CD14-positive monocyte (primary cell): ENCODE results near the gene NFYC. TPM values are rescaled to one million over a fixed set of nuclear protein-coding genes. Genes with fewer than 3 reads are reported as not detected.
A peak's percentile ranks its signal among the peaks of the same experiment; 100 is the strongest.

ENCODE experiments used
- DNase-seq, 3 donors: peaks; one replicate each; pipeline ENCODE4 v3.0.0-alpha.2; 2011 to 2022
- H2AFZ ChIP-seq: 2 replicates; pipeline ENCODE4 v1.6.0; 2012; ENCODE audit warnings: mild to moderate bottlenecking, low read depth, low read length, inconsistent platforms; ENCODE audit not compliant: insufficient read depth, poor library complexity, severe bottlenecking
- H3K27ac ChIP-seq, 2 donors: 1 replicate in 1 of 2; 2 replicates in 1 of 2; pipeline ENCODE4 v1.5.1; 2012 to 2013; ENCODE audit warnings: low read length in 2 of 2, control low read depth in 1 of 2, inconsistent platforms in 1 of 2, low read depth in 1 of 2, mild to moderate bottlenecking in 1 of 2
- H3K27me3 ChIP-seq, 2 donors: one replicate each; pipeline versions ENCODE4 v1.6.0 to v1.6.1; 2011 to 2013; ENCODE audit warnings: low read length in 2 of 2; ENCODE audit not compliant: control insufficient read depth in 2 of 2, insufficient read depth in 2 of 2
- H3K36me3 ChIP-seq, 2 donors: replicated peaks in 1 of 2; 1 replicate in 1 of 2; 2 replicates in 1 of 2; pipeline versions ENCODE4 v1.5.1 to v1.6.1; 2012 to 2013; ENCODE audit warnings: low read length in 2 of 2, control low read depth in 1 of 2, inconsistent platforms in 1 of 2, mild to moderate bottlenecking in 1 of 2; ENCODE audit not compliant: insufficient read depth in 2 of 2, control insufficient read depth in 1 of 2
- H3K4me1 ChIP-seq, 2 donors: 1 replicate in 1 of 2; 2 replicates in 1 of 2; pipeline versions ENCODE4 v1.5.1 to v1.6.1; 2012 to 2013; ENCODE audit warnings: low read length in 2 of 2, control low read depth in 1 of 2, inconsistent platforms in 1 of 2, mild to moderate bottlenecking in 1 of 2, moderate library complexity in 1 of 2; ENCODE audit not compliant: insufficient read depth in 2 of 2, control insufficient read depth in 1 of 2
- H3K4me2 ChIP-seq: replicated peaks from 2 replicates; pipeline ENCODE3; 2012; ENCODE audit warnings: low read length, moderate library complexity, mild to moderate bottlenecking; ENCODE audit not compliant: poor library complexity, severe bottlenecking; ENCODE audit errors: extremely low read depth
- H3K4me3 ChIP-seq, 3 experiments: fragments of 200-600 bp in 1 of 3; sonication (generic) in 1 of 3; replicated peaks in 1 of 3; 1 replicate in 2 of 3; 2 replicates in 1 of 3; pipeline ENCODE4 v1.5.1; 2011 to 2013; ENCODE audit warnings: low read length in 3 of 3, mild to moderate bottlenecking in 3 of 3, control low read depth in 2 of 3, low read depth in 2 of 3, inconsistent platforms in 1 of 3, moderate library complexity in 1 of 3
- H3K79me2 ChIP-seq: 2 replicates; pipeline ENCODE4 v1.6.0; 2012; ENCODE audit warnings: mild to moderate bottlenecking, control low read depth, inconsistent platforms, low read length, moderate library complexity; ENCODE audit not compliant: insufficient read depth
- H3K9ac ChIP-seq: 2 replicates; pipeline ENCODE4 v1.6.0; 2017; ENCODE audit warnings: low read length, mild to moderate bottlenecking; ENCODE audit not compliant: insufficient read depth, poor library complexity, severe bottlenecking
- H3K9me3 ChIP-seq, 2 donors: replicated peaks in 1 of 2; 1 replicate in 1 of 2; 2 replicates in 1 of 2; pipeline versions ENCODE4 v1.5.1 to v1.6.1; 2012 to 2013; ENCODE audit warnings: low read length in 2 of 2, control low read depth in 1 of 2; ENCODE audit not compliant: control insufficient read depth in 1 of 2, insufficient read depth in 1 of 2
- H4K20me1 ChIP-seq: 2 replicates; pipeline ENCODE4 v1.6.0; 2012; ENCODE audit warnings: mild to moderate bottlenecking, low read length, control low read depth, moderate library complexity; ENCODE audit not compliant: insufficient read depth
- H3K27ac Mint-ChIP-seq, 7 donors: one replicate each; pipeline ENCODE4 v1.8.0; 2020; ENCODE audit warnings: mild to moderate bottlenecking in 7 of 7, mixed read lengths in 7 of 7, moderate library complexity in 6 of 7, inconsistent platforms in 2 of 7
- H3K27me3 Mint-ChIP-seq, 3 donors: one replicate each; pipeline ENCODE4 v1.8.0; 2021 to 2022; ENCODE audit warnings: low read depth in 3 of 3, mild to moderate bottlenecking in 3 of 3, mixed read lengths in 3 of 3, moderate library complexity in 3 of 3, inconsistent platforms in 1 of 3
- H3K36me3 Mint-ChIP-seq, 2 donors: one replicate each; pipeline ENCODE4 v1.8.0; 2020; ENCODE audit warnings: mixed read lengths in 2 of 2, inconsistent platforms in 1 of 2, mild to moderate bottlenecking in 1 of 2
- H3K4me1 Mint-ChIP-seq: one replicate; pipeline ENCODE4 v1.8.0; 2020; ENCODE audit warnings: mild to moderate bottlenecking, mixed read lengths
- H3K4me3 Mint-ChIP-seq, 2 donors: one replicate each; pipeline ENCODE4 v1.8.0; 2020; ENCODE audit warnings: mild to moderate bottlenecking in 2 of 2, mixed read lengths in 2 of 2, moderate library complexity in 1 of 2
- H3K9me3 Mint-ChIP-seq, 7 donors: one replicate each; pipeline ENCODE4 v1.8.0; 2020 to 2022; ENCODE audit warnings: mixed read lengths in 7 of 7, mild to moderate bottlenecking in 6 of 7, moderate library complexity in 6 of 7, inconsistent platforms in 2 of 7
- WGBS: methylation state at CpG from one replicate; pipeline ENCODE4 v1.1.5; 2013; ENCODE audit warnings: missing lambda C conversion rate; ENCODE audit not compliant: insufficient coverage; 5-methylcytosine and 5-hydroxymethylcytosine counted together
- intact Hi-C, 2 donors: fragments of 100-400 bp; cut with micrococcal nuclease; formaldehyde crosslinking; loops; one replicate each; pipeline versions ENCODE4 v1.15.0 to v1.15.1; 2023
- polyA plus RNA-seq, 3 donors: library from polyadenylated mRNA; depleted of rRNA in 1 of 3; unstranded in 2 of 3; stranded (reverse) in 1 of 3; fragments of 300-500 nt in 2 of 3; fragments of >200 nt in 1 of 3; fragmentation: Illumina TruSeq in 2 of 3; gene quantifications; 1 replicate in 2 of 3; 2 replicates in 1 of 3; pipeline ENCODE4 v1.2.3, GENCODE V29; 2012 to 2021
- TF ChIP-seq, protein P1 (sequence below): fragments of 200-600 bp; IDR thresholded peaks from one replicate; pipeline ENCODE4 v1.8.0; 2022; ENCODE audit warnings: antibody characterized with exemption, mild to moderate bottlenecking

The NFYC gene
- polyA plus RNA-seq, 3 donors, result 61.2 to 142 (median 68.2) TPM

DNA sequence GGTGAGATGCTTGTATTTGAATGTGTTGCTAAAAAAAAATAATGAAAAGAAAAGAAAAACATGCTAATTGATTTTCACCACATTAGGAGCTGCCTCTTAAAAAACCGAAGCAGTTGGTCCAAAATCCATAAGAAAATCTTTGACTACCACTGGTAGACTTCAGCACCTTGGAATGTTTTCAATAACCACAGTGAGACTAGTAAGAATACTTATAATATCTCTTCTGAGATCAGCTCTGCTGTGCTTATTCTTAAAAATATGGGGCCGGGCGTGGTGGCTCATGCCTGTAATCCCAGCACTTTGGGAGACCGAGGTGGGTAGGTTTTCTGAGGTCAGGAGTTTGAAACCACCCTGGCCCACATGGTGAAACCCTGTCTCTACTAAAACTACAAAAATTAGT lies 15.1 kb downstream of the NFYC start:
- Histone ChIP-seq H3K9me3 (no peaks in the 10 kb centered on the region), H3K4me3 (no peak overlapping the region), H3K4me1 (peaks cover 45 to 56% of the 10 kb centered on the region in 2 donors), H2AFZ (no peak overlapping the region), H4K20me1 (peaks cover 89% of the 10 kb centered on the region), H3K27ac (no peak overlapping the region), H3K9ac (no peak overlapping the region), H3K4me2 (no peak overlapping the region), H3K36me3 (no peaks in the 10 kb centered on the region), H3K79me2 (peaks cover 100% of the 10 kb centered on the region), H3K27me3 (no peaks in the 10 kb centered on the region)
- Mint-ChIP-seq H3K27ac (peak overlapping the region in 3 of 7 donors; percentile 6 to 54 (median 48)), H3K27me3 (no peaks in the 10 kb centered on the region), H3K36me3 (peaks cover 8 to 11% of the 10 kb centered on the region in 2 donors), H3K4me3 (no peak overlapping the region), H3K4me1 (peaks cover 58% of the 10 kb centered on the region), H3K9me3 (no peaks in the 10 kb centered on the region)
- TF ChIP-seq, protein P1, sequence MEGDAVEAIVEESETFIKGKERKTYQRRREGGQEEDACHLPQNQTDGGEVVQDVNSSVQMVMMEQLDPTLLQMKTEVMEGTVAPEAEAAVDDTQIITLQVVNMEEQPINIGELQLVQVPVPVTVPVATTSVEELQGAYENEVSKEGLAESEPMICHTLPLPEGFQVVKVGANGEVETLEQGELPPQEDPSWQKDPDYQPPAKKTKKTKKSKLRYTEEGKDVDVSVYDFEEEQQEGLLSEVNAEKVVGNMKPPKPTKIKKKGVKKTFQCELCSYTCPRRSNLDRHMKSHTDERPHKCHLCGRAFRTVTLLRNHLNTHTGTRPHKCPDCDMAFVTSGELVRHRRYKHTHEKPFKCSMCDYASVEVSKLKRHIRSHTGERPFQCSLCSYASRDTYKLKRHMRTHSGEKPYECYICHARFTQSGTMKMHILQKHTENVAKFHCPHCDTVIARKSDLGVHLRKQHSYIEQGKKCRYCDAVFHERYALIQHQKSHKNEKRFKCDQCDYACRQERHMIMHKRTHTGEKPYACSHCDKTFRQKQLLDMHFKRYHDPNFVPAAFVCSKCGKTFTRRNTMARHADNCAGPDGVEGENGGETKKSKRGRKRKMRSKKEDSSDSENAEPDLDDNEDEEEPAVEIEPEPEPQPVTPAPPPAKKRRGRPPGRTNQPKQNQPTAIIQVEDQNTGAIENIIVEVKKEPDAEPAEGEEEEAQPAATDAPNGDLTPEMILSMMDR, result no peak
- no CpG with 5 or more reads among the region's 4 CpGs for WGBS
- intact Hi-C loops, result no loop called here
- no peak for DNase-seq

DNA sequence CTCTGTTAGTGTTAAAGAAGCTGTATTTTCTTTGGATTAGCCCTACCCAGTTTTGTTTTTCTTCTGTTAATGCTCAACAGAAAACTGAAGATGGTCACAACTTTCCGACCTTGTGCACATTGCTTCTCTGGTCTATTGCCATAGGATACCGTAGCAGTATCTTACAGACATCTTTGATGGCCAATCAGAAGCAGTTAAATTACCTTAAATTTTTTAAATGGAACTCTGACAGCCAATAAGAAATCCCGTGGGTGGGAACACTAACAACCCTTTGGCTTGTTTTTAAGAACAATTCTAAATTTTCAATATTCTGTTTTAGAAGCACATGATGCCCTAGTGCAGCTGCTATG lies 17.2 kb downstream of the NFYC start:
- Histone ChIP-seq H3K9me3 (no peaks in the 10 kb centered on the region), H3K27me3 (no peaks in the 10 kb centered on the region), H3K4me2 (peak overlapping the region; percentile 59), H3K27ac (peak overlapping the region in 1 of 2 donors; percentile 68), H4K20me1 (peaks cover 68% of the 10 kb centered on the region), H3K4me1 (peaks cover 54 to 56% of the 10 kb centered on the region in 2 donors), H2AFZ (peak overlapping the region; percentile 35), H3K79me2 (peaks cover 99% of the 10 kb centered on the region), H3K4me3 (peak overlapping the region; percentile 16 to 54 (median 49)), H3K36me3 (no peaks in the 10 kb centered on the region), H3K9ac (no peak overlapping the region)
- Mint-ChIP-seq H3K27ac (peak overlapping the region; percentile 84 to 93 (median 89)), H3K9me3 (no peaks in the 10 kb centered on the region), H3K4me3 (peak overlapping the region; percentile 82 to 88), H3K27me3 (no peaks in the 10 kb centered on the region), H3K4me1 (peaks cover 61% of the 10 kb centered on the region), H3K36me3 (peaks cover 7 to 13% of the 10 kb centered on the region in 2 donors)
- intact Hi-C loops, result no loop called here
- TF ChIP-seq, protein P1, result no peak
- WGBS, result 4% methylated on average over 3 of the region's 3 CpGs
- no peak for DNase-seq
